Mesenteric fat pad (tissue), 1 donor: ENCODE measurements around the gene EHBP1. TPM values are rescaled to one million over a fixed set of nuclear protein-coding genes. Genes with fewer than 3 reads are reported as not detected.

ENCODE experiments used
- DNase-seq: peaks from one replicate; pipeline ENCODE4 v3.0.0-alpha.2; 2020; ENCODE audit warnings: low spot score
- long read RNA-seq: library from polyadenylated mRNA; unstranded; transcript quantifications from one replicate; pipeline ENCODE4 v2.0.0, GENCODE V29; 2020
- total RNA-seq: library from RNA; stranded (reverse); fragmentation: NEBNext Ultra II Directional; extraction: Animal tissue kit (Norgen Biotek cat#: 25700); gene quantifications from one replicate; pipeline ENCODE4 v1.2.1, GENCODE V29; 2021
- donor health status: DM: yes; HTN: yes; CAD: no.

EHBP1 gene
- 70.8 TPM for total RNA-seq
- long read RNA-seq, transcript EHBP1-204 (9 exons, 1,311 nt) = major isoform, 5 of 27 reads
- long read RNA-seq, partial matches to known transcripts = 7 of 27 reads
- long read RNA-seq, other reads (novel, unspliced or antisense) = 15 of 27 reads

DNA sequence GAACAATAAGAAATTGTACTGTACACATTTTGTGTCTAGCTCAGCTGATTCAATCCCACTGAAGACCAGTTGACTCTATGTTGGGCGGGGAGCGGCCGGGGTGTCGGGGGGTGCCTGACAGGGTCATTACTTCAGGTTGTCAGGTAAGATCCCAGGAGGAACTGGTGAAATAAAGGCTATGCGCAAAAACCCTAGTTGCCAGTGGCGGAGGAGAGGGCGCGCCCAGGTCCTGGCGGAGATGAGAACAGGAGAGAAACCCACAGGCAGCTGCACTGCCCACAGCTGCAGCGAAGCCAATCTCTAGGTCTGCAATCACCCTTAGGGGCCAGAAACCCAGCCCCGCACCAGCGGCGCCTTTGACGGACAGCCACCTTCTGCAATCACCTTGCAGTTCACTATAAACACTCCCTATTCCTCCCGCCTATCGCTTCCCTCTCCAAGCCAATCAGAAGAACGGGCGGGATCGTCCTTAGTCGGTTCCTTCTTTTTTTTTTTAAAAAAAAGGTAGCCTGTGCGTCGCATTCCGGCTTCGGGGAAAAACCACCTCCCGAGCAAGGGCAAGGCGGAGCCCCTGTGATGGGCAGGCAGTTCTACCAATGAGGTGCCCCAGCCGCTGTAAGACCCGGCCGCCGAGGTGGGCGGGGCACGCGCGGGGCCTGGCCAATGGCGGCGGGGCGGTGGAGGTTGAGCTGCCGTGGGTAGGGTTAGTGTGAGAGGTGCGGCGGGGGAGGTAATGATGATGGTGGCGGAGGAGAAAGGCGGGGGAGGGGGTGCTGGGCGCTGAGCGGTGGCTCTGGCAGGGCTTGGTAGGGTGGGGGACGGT, at the start of gene EHBP1:
Gene EHBP1 (plus strand): TSS at position 707 of the 823 bp plus-strand sequence. CDS start 1,479 bp downstream, outside the sequence.
- peak; percentile 99 for DNase-seq

DNA sequence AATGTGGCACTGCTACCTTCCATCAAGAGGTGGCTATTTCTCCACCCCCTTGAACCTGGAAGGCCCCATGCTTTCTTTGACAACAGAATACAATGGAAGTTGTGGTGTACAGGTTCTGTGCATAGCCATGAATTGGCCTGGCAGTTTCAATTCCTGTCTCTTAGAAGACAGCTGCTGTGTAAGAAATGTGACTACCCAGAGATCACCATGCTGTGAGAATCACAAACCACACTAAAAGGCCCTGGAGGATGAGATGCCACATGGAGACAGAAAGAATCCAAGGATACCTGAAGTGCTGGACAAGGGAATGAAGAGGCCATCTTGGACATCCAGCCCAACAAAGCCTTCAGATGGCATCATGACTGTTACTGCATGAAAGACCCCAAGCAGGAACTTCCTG, 47.7 kb upstream of the EHBP1 start:
- DNase-seq = no peak

DNA sequence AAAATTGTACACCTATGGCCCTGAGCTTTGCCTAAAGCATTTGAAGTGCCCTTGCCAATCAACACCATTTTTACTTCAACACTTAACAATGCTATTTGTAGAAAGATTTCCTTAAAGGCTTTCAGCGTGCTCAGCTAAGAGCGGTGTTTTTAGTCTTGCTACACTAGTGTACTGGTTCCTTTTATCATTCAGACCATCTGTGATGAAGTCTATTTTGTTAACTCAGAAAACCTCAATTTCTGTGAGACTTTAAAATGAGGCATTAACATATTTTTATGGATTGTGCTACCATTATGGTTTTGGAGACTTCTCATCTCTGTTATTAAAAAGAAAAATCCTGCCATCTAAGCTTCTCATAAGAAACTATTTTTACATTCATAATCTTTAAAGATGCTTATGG, 46.6 kb upstream of the EHBP1 start:
- DNase-seq = no peak

DNA sequence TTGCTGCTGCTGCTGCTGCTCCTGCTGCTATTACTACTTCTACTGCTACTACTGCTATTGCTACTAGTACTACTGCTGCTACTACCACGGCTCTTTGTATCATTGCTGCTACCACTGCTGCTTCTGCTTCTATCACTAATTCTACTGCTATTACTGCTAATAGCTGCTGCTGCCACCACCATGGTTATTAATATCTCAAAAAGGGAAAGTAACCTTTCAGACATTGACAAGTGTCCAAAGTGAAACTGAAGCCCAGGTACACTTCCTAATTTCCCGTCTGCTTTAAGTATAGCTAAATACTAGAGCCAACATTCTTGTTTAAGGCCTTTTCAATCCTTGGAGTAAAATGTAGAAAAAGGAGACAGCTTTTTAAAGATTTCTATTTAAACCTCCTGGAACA, 45.4 kb upstream of the EHBP1 start:
- DNase-seq = no peak

DNA sequence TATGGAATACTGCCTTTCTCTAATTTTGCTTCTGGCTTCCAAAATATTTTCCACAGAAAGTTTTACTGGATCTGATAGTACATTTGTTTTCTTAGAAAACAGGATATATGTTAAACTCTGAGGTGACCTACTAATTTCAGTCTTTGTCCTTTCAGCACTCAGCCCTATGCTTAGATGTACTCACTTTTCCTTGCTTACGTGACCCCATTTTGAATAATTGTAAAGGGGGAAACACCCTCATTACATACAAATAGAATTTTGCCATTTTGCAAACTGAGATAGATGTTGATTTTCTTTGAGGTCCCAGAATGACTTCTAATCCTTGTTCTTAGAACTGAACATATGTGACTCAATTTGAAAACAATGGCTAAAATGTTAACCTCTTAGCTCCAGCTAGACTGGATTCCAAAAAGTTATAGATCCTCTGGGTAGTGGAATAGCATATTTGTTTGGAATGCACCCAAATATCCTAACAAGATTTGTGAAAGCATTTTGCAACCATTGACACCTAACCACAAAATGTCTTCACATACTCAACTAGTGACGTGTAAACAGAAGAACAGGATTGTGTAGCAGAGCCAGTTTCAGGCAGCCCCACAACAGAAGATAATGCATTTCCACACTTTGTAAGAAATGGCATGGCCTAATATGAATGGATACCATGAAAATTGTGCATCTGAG, 44.8 kb upstream of the EHBP1 start:
- DNase-seq = no peak

DNA sequence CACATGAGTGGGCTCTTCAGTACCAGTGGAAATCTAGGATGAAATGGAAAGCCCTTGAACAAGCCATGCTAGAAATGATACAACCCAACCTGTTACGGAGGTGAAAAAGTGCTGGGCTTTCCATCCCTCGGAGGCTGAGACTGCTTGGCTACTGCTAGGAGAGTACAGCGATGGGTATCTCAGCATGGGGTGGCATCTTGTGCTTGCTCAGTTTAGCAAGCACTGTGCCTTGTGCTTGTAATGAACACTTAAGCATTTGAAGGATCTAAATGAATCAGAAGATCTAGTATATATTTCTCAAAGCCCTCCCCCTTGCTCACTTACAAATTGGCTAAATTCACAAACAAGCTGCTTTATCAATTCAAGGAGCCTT, 44.3 kb upstream of the EHBP1 start:
- no peak for DNase-seq

DNA sequence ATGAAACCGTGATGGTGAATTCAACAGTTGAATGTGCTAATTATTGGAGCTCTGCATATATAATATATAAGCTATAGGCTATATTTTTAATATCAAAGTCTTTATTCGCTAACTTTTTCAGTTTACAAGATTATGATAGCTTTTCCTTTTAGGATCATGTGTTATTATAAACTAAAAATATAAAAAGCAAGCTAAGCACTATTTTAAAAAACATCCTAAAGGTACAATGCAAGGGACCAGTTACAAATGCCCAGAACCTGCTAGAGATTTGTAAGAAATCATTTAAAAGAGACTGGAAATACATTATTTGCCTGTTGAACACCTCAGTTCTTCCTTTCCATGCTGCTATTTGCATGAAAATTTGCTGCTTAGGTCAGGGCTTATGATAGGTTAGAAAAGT, 43.4 kb upstream of the EHBP1 start:
- no peak for DNase-seq

DNA sequence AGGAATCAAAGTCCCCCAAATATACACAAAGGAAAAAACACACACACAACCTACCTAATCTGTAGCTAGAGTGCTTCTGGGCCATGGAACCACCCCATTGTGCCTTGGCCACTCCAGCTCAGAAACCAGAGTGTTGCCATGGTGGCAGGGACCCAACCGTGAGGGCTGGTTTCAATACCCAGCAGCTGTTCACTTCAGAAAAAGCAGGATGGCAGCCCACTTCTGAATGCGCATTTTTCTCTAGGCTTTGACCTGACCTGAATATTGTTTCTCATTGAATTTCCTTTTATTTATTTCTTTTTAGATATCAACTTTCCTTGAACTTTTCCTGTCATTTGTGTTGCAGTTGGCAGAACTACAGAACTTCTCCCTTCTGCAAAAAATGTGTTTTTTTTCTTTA, 43.0 kb upstream of the EHBP1 start:
- no peak for DNase-seq

DNA sequence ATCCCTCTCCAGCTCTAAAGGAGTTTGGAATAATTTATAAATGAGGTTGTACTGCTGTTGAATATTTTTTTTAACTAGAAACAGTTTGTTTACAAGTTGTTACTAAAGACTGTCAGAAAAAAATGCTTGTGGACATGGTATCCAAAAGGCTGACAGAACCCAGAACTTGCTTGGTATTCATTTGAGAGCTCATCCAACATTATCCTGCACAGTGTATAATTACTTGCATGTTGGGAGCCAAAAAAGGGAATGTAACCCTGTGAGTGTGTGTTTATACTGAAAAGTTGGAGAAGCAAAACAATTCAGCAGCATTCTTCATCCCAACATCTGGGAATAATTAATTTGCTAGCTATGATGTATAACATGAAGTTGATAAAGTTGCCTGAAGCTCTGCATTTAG, 42.1 kb upstream of the EHBP1 start:
- DNase-seq = no peak

DNA sequence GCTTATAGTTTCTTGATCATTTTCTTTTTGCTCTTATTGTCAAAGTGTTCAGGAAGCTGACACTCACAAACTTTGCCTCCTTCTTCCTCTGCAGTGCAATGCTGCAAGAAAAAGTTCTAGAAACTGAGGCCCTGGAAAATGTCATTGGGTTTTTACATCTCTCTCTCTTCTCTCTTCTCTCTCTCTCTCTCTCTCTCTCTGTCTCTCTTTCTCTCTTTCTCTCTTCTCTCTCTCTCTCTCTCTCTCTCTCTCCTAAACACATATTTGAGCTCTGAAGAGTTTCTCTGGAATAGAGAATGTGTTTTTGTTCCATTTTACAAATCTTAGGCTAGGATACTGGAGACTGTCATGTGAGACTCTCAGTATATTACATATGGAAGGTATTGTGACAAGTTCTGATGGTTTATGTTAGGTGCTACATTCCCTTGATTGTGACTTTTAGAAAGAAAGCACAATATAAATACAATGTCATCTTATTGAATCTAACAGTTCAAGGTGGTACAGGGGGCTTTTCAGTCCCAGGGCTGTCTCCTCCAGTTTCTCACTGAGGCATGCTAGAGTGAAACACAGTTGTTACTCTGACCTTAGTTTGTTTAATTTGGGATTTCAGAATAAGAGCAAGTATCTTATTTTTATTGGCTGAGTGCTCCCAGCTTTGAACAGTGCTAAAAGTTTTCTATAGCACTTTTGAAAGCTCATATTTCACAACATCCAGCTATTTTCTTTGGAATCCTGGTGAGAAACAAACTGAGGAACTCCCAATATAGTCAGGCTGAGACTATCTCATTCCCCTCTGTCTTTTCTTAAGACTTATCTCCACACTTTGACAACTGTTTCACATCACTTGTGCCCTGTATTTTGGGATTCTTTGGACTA, 41.4 kb upstream of the EHBP1 start:
- no peak for DNase-seq

DNA sequence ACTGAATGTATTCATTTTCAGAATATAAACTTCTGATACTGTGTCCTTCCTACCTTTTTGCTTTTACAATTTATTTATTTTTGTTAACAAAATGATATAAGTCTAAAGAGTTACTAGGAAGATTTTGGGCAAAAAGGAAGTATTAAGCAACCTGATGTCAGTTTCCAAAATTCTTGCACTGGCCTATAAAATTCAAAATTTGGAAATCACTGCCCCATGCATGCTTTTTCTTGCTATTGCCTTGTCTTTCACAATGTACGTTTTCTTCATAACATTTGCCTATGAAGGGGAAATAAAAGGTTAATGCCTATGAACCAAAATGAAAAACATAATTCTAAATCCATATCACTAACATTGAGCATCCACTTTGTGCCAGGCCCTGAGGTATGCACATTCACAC, 40.1 kb upstream of the EHBP1 start:
- DNase-seq = no peak

DNA sequence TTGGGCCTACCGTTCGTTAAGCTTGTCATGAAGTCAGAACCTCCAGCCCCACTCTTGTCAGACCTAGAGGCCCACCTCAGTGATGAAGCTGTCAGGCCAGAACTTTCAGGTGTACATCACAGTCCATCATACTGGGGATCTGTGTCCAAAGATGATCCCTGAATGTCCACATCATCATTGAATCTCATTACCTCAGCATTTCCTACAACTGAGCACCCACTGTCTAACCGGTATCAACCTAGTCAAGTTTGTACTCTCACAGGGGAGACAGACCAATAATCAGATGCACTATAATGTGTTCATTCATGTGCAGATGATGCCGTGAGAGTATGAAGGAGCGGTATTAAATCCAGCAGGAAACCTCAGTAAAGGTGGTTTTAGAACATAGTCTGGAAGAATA, 36.3 kb upstream of the EHBP1 start:
- no peak for DNase-seq

DNA sequence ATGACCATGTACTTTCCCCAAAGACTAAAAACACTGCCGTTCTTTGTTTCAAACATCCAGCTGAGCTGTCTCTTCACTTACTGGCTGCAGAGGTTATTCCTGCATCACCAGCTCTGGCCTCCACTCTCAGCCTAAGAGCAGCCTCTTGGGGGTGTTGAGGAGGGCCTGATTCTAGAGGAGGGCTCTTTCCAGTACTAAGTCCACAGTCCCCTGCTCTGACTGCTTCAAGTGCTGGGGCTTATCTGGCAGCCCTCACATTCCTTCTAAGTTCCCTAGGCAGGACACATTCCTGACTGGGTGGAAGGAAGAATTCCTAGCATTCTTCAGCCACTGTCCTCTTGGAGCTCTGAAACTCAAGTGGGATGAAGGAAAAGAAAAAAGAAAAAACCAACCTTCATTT, 32.9 kb upstream of the EHBP1 start:
- no peak for DNase-seq

DNA sequence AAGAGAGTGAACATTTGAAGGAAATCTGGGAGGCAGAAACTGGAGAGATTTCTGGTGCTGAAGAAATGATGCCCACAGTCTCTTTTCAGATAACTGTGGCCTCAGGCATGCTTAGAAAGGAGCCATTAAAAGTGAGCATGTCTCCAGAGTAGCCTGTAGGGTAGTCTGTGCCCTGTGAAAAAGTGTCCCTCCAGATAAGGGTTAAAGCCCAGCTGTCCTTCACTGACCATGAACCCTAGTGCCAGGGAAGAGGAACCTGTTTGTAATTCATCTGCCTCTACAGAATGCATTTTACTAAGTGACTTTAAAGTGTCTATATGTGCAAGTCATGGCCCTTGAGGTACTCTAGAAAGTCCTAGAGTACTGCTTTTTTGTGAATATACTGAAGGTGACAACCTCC, 30.5 kb upstream of the EHBP1 start:
- no peak for DNase-seq

DNA sequence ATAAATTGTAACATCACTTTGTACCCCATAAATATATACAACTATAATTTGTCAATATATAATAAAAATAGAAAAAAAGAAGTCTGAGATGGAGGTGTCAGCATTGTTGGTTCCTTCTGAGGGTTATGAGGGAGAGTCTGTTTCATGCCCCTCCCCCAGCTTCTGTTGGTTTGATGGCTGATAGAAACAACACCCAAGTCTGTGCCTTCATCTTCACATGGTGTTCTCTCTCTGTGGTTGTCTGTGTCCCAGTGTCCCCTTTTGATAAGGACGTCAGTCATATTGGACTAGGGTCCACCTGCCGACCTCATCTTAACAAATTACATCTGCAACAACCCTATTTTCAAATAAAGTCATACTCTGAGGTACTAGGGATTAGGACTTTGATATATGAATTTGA, 20.3 kb upstream of the EHBP1 start:
- no peak for DNase-seq

DNA sequence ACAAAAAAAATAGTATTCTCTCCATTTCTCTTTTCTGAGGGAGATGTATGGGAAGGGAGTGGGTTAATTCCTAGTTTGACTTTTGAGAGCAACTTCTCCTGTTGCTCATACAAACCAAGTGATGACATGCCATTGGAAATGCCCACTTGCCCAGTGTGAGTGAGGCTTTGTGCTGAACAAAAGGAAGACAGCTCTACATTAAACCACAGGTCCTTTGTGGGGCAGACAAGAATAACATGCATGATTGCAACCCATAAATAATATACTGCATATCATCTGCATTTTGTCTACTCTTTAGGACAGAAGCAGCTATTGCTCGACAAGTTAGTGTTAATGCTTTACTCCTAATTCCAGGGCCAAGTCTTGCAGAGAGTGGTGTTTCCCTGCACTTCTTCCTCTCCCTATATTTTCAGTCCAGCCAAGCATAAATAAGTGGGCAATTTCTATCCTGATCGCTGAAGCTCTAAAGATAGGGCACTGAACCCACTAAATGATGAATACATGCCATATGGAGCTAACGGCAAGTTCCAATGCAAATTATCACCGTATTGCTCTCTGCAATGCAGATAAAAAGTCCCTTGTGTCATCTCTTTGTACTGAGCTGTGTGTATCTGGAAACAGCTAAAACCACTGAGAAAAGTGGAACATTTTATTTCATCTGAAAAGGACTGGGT, 19.4 kb upstream of the EHBP1 start:
- no peak for DNase-seq

DNA sequence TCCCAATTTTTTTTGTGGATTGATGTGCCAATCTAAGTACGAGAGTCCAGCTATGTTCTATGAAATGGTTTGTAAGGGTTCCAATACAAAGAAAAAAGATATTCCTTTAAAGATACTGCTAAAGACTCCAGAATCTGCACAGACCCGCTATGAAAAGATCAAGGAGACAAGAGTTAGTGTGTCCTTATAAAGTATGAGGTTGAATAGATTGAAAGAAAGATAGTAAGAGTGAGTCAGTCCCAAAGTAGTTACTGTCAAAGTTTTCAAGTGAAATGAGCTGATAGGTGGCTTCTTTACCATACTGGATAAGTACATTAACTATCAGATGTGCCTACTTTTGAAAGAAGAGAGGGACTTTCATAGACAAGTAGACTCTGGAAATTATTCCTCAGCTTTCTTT, 17.9 kb upstream of the EHBP1 start:
- no peak for DNase-seq

DNA sequence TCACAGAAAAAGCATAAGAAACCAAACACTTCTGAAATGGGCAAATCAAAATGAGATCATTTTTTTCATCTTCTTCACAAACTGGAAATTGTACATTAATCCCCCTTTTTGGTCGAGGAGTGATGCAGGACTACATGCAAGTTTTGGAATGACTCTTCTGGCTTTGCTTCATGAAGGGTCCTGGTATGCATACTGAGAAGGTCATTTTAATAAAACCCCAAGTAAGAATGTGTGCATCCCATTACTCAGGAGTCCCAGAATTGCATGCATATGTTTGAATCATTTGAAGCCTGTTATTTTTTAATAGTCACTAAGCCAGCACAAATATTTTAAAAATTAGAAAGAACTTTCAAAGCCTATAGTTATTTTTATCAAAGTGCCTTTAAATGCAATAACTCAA, 16.7 kb upstream of the EHBP1 start:
- DNase-seq = no peak

DNA sequence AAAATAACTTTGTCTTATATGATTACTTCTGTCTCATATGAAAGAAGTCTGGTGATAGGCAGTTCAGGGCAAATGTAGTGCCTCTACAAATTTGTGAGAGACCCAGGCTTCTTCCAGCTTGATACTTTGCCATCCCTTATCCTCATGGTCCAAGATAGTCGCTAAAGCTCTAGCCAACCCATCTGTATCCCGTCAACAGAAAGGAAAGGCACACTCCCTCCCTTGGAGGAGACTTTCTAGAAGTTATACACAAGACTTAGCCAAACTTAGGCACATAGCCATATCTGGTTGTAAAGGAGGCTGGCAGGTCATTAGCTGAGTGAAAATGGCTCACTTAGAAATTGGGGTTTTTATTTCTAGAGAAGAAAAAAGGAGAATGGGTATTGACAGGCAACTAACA, 14.3 kb upstream of the EHBP1 start:
- no peak for DNase-seq

DNA sequence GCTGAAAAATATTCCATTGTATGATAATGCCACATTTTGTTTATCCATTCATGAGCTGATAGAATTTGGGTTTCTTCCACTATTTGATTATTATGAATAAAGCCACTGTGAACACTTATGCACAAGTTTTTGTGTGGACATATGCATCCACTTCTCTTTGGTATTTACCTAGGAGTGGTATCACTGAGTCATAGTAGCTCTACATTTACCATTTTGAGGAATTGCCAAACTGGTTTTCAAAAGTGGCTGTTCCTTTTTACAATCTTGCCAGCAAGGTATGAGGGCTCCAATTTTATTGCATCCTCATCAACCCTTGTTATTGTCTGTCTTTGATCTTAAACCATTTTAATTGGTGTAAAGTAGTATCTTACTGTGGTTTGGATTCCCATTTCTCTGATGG, 13.3 kb upstream of the EHBP1 start:
- no peak for DNase-seq

DNA sequence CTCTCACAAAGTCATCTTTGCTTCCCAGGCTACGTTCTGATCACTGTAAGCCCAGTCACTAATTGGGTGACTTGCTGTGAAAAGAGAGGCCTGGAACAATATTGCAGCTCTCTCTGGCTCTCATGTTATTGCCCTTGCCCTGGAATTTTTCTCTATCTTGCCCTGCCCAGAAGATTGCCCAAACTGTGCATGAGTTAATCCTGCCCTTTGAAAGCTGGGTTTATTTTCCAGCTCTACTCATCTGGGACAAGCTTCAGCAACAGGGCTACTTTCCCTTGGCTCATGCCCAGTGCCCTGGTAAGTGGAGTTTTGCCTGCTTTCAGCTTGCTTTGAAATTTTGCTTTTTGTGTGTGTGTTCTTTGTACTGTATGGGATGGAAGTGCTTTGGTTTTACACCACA, 6.9 kb upstream of the EHBP1 start:
- no peak for DNase-seq
